ENCODE results near the gene FAM149B1.

- TF ChIP-seq EZH2 (IDR thresholded peaks at IDR 0.05; ENCODE audit: borderline replicate concordance, low read depth, low read length, severe bottlenecking) (no peak), CTCF (IDR thresholded peaks at IDR 0.05; ENCODE audit: borderline replicate concordance, extremely low read depth, low read length, poor library complexity, severe bottlenecking) (no peak)
These were observed 79.8 kb downstream of the FAM149B1 start for GRCh38 chr10:73247509-73248258.
